ENCODE results near the gene PC. TPM values are rescaled to one million over a fixed set of nuclear protein-coding genes. Genes with fewer than 3 reads are reported as not detected.
"Not testable (repeated sequence)": the region's sequence is repeated elsewhere in the genome, so short reads cannot be mapped to it uniquely, and the experiment has no call there.

Gene PC
- total and polyA plus RNA-seq, 8 donors: 7.9 to 27.4 (median 11.4) TPM

GRCh38 chr11:66814678-66815077, 143.5 kb downstream of the PC start:
- no peaks in the 10 kb centered on the region for H3K36me3 ChIP-seq
- no peak for DNase-seq
- H3K27me3 ChIP-seq: no peaks in the 10 kb centered on the region
- TF ChIP-seq CTCF (IDR thresholded peaks at IDR 0.05): no peak
- H3K4me3 ChIP-seq: no peak overlapping the region
- H3K9me3 ChIP-seq: no peaks in the 10 kb centered on the region
- H3K4me1 ChIP-seq: no peaks in the 10 kb centered on the region
- ATAC-seq: no peak
- H3K27ac ChIP-seq: no peak overlapping the region
- intact Hi-C loops (cut with DNase I): no loop called here

GRCh38 chr11:66810576-66811185, 147.5 kb downstream of the PC start:
- Histone ChIP-seq H3K4me1 (no peaks in the 10 kb centered on the region), H3K4me3 (no peak overlapping the region), H3K27me3 (no peaks in the 10 kb centered on the region), H3K36me3 (no peaks in the 10 kb centered on the region), H3K9me3 (no peaks in the 10 kb centered on the region), H3K27ac (no peak overlapping the region)
- no peak for TF ChIP-seq CTCF (IDR thresholded peaks at IDR 0.05)
- DNase-seq: no peak
- intact Hi-C loops (cut with DNase I): no loop called here
- ATAC-seq: no peak

GRCh38 chr11:66809592-66809991, 148.6 kb downstream of the PC start:
- intact Hi-C loops (cut with DNase I): no loop called here
- H3K36me3 ChIP-seq: no peaks in the 10 kb centered on the region
- TF ChIP-seq CTCF (IDR thresholded peaks at IDR 0.05): no peak

GRCh38 chr11:66800720-66801428, 157.3 kb downstream of the PC start:
- no peaks in the 10 kb centered on the region for H3K27me3 ChIP-seq
- no peaks in the 10 kb centered on the region for H3K4me1 ChIP-seq

More at GRCh38 chr11:66809592-66809991, 148.6 kb downstream of the PC start:
- H3K9me3 ChIP-seq: no peaks in the 10 kb centered on the region
- no peaks in the 10 kb centered on the region for H3K4me1 ChIP-seq
- H3K27me3 ChIP-seq: no peaks in the 10 kb centered on the region
- ATAC-seq (no peak), DNase-seq (no peak)
- no peak overlapping the region for H3K4me3 ChIP-seq
- no peak overlapping the region for H3K27ac ChIP-seq

GRCh38 chr11:66799815-66800214, 158.4 kb downstream of the PC start:
- intact Hi-C loops (cut with DNase I); H3K4me3 ChIP-seq; H3K9me3 ChIP-seq; H3K27ac ChIP-seq; H3K36me3 ChIP-seq; ATAC-seq; H3K27me3 ChIP-seq; H3K4me1 ChIP-seq; DNase-seq: not testable (repeated sequence)

More at GRCh38 chr11:66800720-66801428, 157.3 kb downstream of the PC start:
- no peak for ATAC-seq
- no peaks in the 10 kb centered on the region for H3K9me3 ChIP-seq
- TF ChIP-seq CTCF (IDR thresholded peaks at IDR 0.05): no peak
- no peaks in the 10 kb centered on the region for H3K36me3 ChIP-seq
- DNase-seq: no peak
- H3K4me3 ChIP-seq: no peak overlapping the region
- intact Hi-C loops (cut with DNase I): no loop called here
- H3K27ac ChIP-seq: no peak overlapping the region

Small RNA genes within 50 kb of the gene (microRNA-seq; reads per million reads assigned to microRNA genes)
- gene MIR3163: 0 to 0.17 reads per million in 2 donors

Other genes starting within 250 kb of the PC start
- 10 to 100 TPM in 1 of 2 donors, 1 to 10 TPM in 1; 8.7 to 26.4 TPM for gene SPTBN2, start 229.2 kb downstream of the PC start, total RNA-seq
- 10 to 100 TPM in 1 of 6 donors, 1 to 10 TPM in 5; 7.5 to 11.6 (median 8.7) TPM for gene SPTBN2, start 229.2 kb downstream of the PC start, polyA plus RNA-seq (ENCODE audit: insufficient read length in 6 of 6)
- 10 to 100 TPM; 16.4 to 22.3 TPM for gene RCE1, start 114.9 kb downstream of the PC start, total RNA-seq
- gene RCE1, start 114.9 kb downstream of the PC start, polyA plus RNA-seq (ENCODE audit: insufficient read length in 6 of 6): 10 to 100 TPM; 17.5 to 22.7 (median 20.3) TPM
- gene LRFN4, start 101.3 kb downstream of the PC start, total RNA-seq: 10 to 100 TPM; 20.2 to 21.1 TPM
- 10 to 100 TPM in 3 of 6 donors, 1 to 10 TPM in 3; 6.1 to 15.3 (median 10.2) TPM for gene LRFN4, start 101.3 kb downstream of the PC start, polyA plus RNA-seq (ENCODE audit: insufficient read length in 6 of 6)
- not detected for gene C11orf86, start 16.9 kb upstream of the PC start, total RNA-seq
- gene C11orf86, start 16.9 kb upstream of the PC start, polyA plus RNA-seq (ENCODE audit: insufficient read length in 6 of 6): not detected
- gene SYT12, start 64.8 kb upstream of the PC start, total RNA-seq: under 1 TPM in 1 of 2 donors, not detected in 1; 0.61 TPM
- under 1 TPM; 0.06 to 0.50 (median 0.10) TPM for gene SYT12, start 64.8 kb upstream of the PC start, polyA plus RNA-seq (ENCODE audit: insufficient read length in 6 of 6)
- 10 to 100 TPM; 17.8 to 37.6 TPM for gene RHOD, start 98.5 kb upstream of the PC start, total RNA-seq
- 10 to 100 TPM in 2 of 6 donors, 1 to 10 TPM in 4; 9.1 to 14.8 (median 9.7) TPM for gene RHOD, start 98.5 kb upstream of the PC start, polyA plus RNA-seq (ENCODE audit: insufficient read length in 6 of 6)
- 10 to 100 TPM; 71.0 to 85.4 TPM for gene KDM2A, start 160.9 kb upstream of the PC start, total RNA-seq
- 10 to 100 TPM; 76.6 to 87.0 (median 80.3) TPM for gene KDM2A, start 160.9 kb upstream of the PC start, polyA plus RNA-seq (ENCODE audit: insufficient read length in 6 of 6)